Esophagus squamous epithelium (tissue), 5 donors: ENCODE data around the gene EIF2D. TPM values are rescaled to one million over a fixed set of nuclear protein-coding genes. Genes with fewer than 3 reads are reported as not detected.

Experiments
- DNase-seq: peaks from one replicate; lab custom pipeline; 2025; lab: John Stamatoyannopoulos, UW
- H3K27ac ChIP-seq, 4 donors: fragments of 200-600 bp; sonication (generic); one replicate each; pipeline ENCODE4 v1.5.1; 2016 to 2019; ENCODE audit warnings: mild to moderate bottlenecking in 1 of 4
- H3K27me3 ChIP-seq, 4 donors: fragments of 200-600 bp; sonication (generic); 1 replicate in 3 of 4; 2 replicates in 1 of 4; pipeline versions ENCODE4 v1.5.1 to v1.6.0; 2017 to 2021; ENCODE audit warnings: antibody characterized with exemption in 1 of 4
- H3K36me3 ChIP-seq, 3 donors: fragments of 200-600 bp; sonication (generic); one replicate each; pipeline ENCODE4 v1.5.1; 2016 to 2019
- H3K4me1 ChIP-seq, 3 donors: fragments of 200-600 bp; sonication (generic); one replicate each; pipeline ENCODE4 v1.5.1; 2017 to 2019
- H3K4me3 ChIP-seq, 4 donors: fragments of 200-600 bp; sonication (generic); 1 replicate in 3 of 4; 2 replicates in 1 of 4; pipeline ENCODE4 v1.5.1; 2016 to 2019; ENCODE audit warnings: mild to moderate bottlenecking in 2 of 4, moderate library complexity in 1 of 4
- H3K9me3 ChIP-seq, 3 donors: fragments of 200-600 bp; sonication (generic); one replicate each; pipeline ENCODE4 v1.5.1; 2016 to 2019
- CTCF ChIP-seq, 6 experiments: fragments of 450-650 bp in 4 of 6; fragments of 200-600 bp in 2 of 6; sonication (generic) in 2 of 6; IDR thresholded peaks; one replicate each; pipeline ENCODE4 v1.5.1; 2016 to 2019; ENCODE audit warnings: antibody characterized with exemption in 6 of 6, mild to moderate bottlenecking in 4 of 6, moderate library complexity in 4 of 6
- POLR2A ChIP-seq, 4 donors: fragments of 450-650 bp; IDR thresholded peaks; one replicate each; pipeline ENCODE4 v1.6.1; 2017; ENCODE audit warnings: antibody characterized with exemption in 4 of 4, mild to moderate bottlenecking in 4 of 4, moderate library complexity in 3 of 4
- WGBS, 2 donors: methylation state at CpG; one replicate each; pipeline ENCODE4 v1.1.5; 2018; 5-methylcytosine and 5-hydroxymethylcytosine counted together
- intact Hi-C: fragments of 100-400 bp; cut with DNase I; formaldehyde crosslinking; loops from one replicate; pipeline ENCODE4 v1.15.0; 2022
- total RNA-seq, 4 donors: library from RNA; depleted of rRNA; stranded (reverse); fragments of >200 nt; gene quantifications; one replicate each; pipeline ENCODE4 v1.1.0, GENCODE V29; 2016
- donor health status: DM: yes; HTN: yes; CAD: no.

Gene EIF2D
- total RNA-seq, 4 donors from 2014 or later = 26.8 to 54.4 (median 42.2) TPM

DNA sequence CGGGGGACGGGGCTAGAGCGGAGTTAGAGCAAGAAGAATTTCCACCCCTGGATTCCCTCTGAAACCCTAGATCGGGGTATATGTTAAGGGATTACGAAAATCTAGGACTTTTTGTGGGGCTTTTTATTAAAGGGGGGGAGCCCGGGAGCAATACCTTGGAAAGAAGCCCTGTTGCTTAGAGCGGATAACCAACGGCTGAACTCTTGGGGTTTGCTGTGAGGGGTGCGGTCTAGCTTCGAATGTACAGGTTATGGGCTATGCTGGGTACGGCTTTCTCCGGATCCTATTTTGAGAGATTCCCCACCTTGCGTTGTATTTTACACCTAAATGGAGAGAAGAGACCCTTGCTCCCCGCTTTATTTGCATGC is 23.7 kb upstream of the EIF2D start:
- no peaks in the 10 kb centered on the region for H3K27me3 ChIP-seq
- 1 to 6% methylated on average over 6 to 9 of the region's 14 CpGs for WGBS, 2 donors
- H3K4me3 ChIP-seq = peak overlapping the region; percentile 61 to 91 (median 76)
- H3K36me3 ChIP-seq = no peaks in the 10 kb centered on the region
- H3K27ac ChIP-seq = peak overlapping the region; percentile 69 to 90 (median 82)
- intact Hi-C loops = no loop called here
- no peaks in the 10 kb centered on the region for H3K9me3 ChIP-seq
- no peak for DNase-seq
- peaks cover 4 to 47% (median 20%) of the 10 kb centered on the region in 3 donors for H3K4me1 ChIP-seq
- TF ChIP-seq CTCF (IDR thresholded peaks at IDR 0.05) = no peak
- TF ChIP-seq POLR2A (IDR thresholded peaks at IDR 0.05) = no peak

DNA sequence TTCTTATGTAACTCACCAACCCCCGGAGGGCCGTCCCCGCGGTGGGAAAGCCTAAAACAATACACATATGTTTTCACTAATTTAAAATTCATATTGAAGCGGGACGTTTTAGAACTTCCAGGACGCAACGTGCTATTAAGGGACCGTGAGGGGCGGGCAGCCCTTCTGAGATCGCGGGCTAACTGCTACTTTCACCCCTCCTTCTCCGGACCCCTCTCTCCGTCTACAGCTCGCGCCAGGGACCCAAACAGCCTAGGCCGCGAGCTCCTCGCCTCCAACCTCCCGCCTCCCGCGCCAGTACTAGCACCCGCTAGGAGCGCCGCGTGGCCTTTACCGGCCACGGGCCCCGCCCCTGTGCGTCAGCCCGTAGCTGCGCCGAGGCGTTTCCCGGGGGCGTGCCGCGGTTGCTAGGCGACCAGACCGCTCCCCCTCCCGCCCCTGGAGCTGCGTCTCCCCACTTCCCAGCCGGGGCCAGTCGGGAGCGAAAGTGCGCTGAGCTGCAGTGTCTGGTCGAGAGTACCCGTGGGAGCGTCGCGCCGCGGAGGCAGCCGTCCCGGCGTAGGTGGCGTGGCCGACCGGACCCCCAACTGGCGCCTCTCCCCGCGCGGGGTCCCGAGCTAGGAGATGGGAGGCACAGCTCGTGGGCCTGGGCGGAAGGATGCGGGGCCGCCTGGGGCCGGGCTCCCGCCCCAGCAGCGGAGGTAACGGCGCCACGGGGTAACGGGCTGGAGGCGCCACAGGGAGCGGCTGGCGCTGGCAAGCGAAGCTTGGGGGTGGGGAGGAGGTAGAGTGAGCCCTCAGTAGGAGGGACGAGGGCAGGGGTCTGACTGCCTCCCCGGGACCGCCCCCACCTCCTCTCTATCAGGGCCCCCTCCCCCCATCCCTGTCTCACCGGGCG is 23.1 kb upstream of the EIF2D start, which contains the start of gene DYRK3:
Gene DYRK3 (plus strand): TSS at position 457 of the 898 bp plus-strand sequence. CDS start 168 bp downstream, at position 625.
- H3K27ac ChIP-seq = peak within 1 kb of the TSS; percentile 69 to 90 (median 82)
- no peaks in the 10 kb centered on the region for H3K9me3 ChIP-seq
- peak within 1 kb of the TSS; percentile 61 to 91 (median 76) for H3K4me3 ChIP-seq
- H3K36me3 ChIP-seq = no peaks in the 10 kb centered on the region
- TF ChIP-seq POLR2A (IDR thresholded peaks at IDR 0.05) = peak in 3 of 4 donors; percentile 83 to 97 (median 85)
- TF ChIP-seq CTCF (IDR thresholded peaks at IDR 0.05) = peak in 3 of 6 experiments; percentile 10 to 32 (median 27)
- H3K27me3 ChIP-seq = no peaks in the 10 kb centered on the region
- 0 to 1% methylated on average over 13 to 20 of the region's 84 CpGs for WGBS, 2 donors
- H3K4me1 ChIP-seq = peaks cover 4 to 50% (median 20%) of the 10 kb centered on the region in 3 donors
- peak; percentile 47 for DNase-seq
- intact Hi-C loops = no loop called here

DNA sequence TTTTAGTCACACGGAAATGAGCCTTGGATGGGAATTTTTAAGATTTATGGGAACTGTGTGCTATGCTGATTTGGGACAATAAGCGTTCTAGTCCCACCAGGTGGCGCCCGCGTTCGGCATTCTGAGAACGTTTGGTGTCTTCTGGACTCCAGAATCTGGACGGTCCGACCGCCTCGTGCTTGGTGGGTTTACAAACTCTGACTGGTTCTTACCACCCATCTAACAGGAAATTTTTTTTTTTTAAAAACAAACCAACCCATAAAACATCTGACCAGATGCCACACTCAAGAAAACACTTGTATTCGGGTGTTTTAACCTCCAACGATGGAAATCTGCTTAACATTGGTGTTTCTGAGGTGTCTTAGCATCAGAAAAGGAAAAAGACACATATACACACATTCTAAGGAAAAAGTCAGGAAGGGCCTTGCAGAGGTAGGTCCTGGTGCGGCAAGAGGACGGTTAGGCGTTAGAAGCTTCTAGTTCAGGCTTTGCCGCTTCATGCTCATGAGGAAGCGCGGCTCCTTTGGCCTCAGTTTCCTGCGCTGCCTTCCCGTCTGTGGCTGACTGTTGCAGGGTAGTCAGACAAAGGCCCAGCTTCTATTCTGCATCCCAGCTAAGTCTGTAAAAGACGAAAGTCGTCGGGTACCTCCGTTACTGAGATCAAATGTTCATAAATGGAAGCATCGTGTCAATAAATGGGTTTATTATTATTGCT is 22.3 kb upstream of the EIF2D start:
- Histone ChIP-seq H3K4me1 (peaks cover 4 to 50% (median 20%) of the 10 kb centered on the region in 3 donors), H3K27ac (peak overlapping the region; percentile 69 to 90 (median 82)), H3K27me3 (no peaks in the 10 kb centered on the region), H3K9me3 (no peaks in the 10 kb centered on the region), H3K4me3 (peak overlapping the region in 3 of 4 donors; percentile 71 to 91 (median 81)), H3K36me3 (no peaks in the 10 kb centered on the region)
- 10 to 11% methylated on average over 26 of the region's 26 CpGs for WGBS, 2 donors
- peak; percentile 20 for DNase-seq
- intact Hi-C loops = loop anchor here (5.0 kb wide), 1 partner anchor 33 kb away; no protein-coding TSS in a partner anchor
- TF ChIP-seq CTCF (IDR thresholded peaks at IDR 0.05) (peak; percentile 84 to 89 (median 86)), POLR2A (IDR thresholded peaks at IDR 0.05) (no peak)

DNA sequence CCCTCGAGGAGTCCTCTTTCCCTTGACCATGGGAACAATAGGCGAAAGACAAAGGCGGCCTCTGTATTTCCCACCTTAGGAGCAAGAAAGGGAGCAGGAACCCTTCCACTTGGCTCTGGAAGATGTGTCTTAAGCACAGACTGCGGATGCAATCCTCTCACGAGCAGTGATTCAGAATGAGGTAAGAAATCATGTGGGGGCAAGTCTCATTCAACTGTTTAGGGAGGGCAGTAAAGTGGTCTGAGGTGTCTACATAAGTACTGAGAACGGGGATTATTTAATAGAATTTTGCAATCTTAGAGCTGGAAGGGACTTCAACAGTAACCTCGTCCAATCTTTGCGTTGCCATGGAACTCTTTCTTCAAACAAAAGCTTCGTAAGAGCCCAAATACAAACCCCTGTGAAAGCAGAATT is 21.4 kb upstream of the EIF2D start:
- no peak for DNase-seq
- intact Hi-C loops = loop anchor here (5.0 kb wide), 1 partner anchor 34 kb away; no protein-coding TSS in a partner anchor
- Histone ChIP-seq H3K9me3 (no peaks in the 10 kb centered on the region), H3K4me3 (no peak overlapping the region), H3K4me1 (peaks cover 4 to 50% (median 20%) of the 10 kb centered on the region in 3 donors), H3K36me3 (no peaks in the 10 kb centered on the region), H3K27me3 (no peaks in the 10 kb centered on the region), H3K27ac (peak overlapping the region; percentile 48 to 86 (median 62))
- WGBS, 2 donors = 28 to 30% methylated on average over 7 to 8 of the region's 9 CpGs
- TF ChIP-seq POLR2A (IDR thresholded peaks at IDR 0.05) (no peak), CTCF (IDR thresholded peaks at IDR 0.05) (no peak)
